ENCODE data around the gene NHS. TPM values are rescaled to one million over a fixed set of nuclear protein-coding genes. Genes with fewer than 3 reads are reported as not detected.

Gene NHS
- total RNA-seq, 4 donors from 2014 or later: 2.4 to 5.4 (median 4.0) TPM

DNA sequence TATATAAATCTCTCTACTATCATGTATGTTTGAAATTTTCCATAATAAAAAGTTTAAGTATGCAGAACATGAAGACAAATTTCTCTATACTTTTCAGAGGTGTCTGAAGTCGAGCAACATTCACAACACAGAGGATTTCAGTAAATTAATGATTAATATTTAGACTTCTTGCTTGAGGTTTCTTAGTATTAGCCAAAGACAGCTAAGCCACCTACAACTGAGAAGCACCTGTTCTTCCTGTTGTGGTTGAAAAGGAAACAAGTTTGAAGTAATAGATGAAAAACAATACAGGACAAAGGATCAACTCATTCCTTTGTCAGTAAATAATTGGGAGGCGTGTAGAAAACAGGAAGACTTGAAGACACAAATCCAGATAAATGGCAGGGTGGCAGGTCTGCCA, 383.4 kb downstream of the NHS start:
- H3K4me3 ChIP-seq (ENCODE audit: low read depth, poor library complexity, severe bottlenecking): no peak overlapping the region
- intact Hi-C loops (cut with DNase I; ENCODE audit: low total_unique reads): no loop called here

GRCh38 chrX:17759990-17760389, 385.0 kb downstream of the NHS start:
- TF ChIP-seq CTCF (IDR thresholded peaks at IDR 0.05): no peak
- no peak for TF ChIP-seq POLR2A (IDR thresholded peaks at IDR 0.05)
- intact Hi-C loops (cut with DNase I; ENCODE audit: low total_unique reads): no loop called here
- H3K4me3 ChIP-seq (ENCODE audit: low read depth, poor library complexity, severe bottlenecking): no peak overlapping the region
- DNase-seq (ENCODE audit: low spot score in 2 of 2): no peak
- 67 to 83% methylated on average over 1 of the region's 1 CpG for WGBS, 2 donors

More for the DNA sequence above, 383.4 kb downstream of the NHS start:
- TF ChIP-seq POLR2A (IDR thresholded peaks at IDR 0.05): no peak
- no peak for TF ChIP-seq CTCF (IDR thresholded peaks at IDR 0.05)
- 69 to 81% methylated on average over 2 of the region's 2 CpGs for WGBS, 2 donors
- DNase-seq (ENCODE audit: low spot score in 2 of 2): no peak

- intact Hi-C loops (cut with DNase I; ENCODE audit: low total_unique reads): no loop called here
- 0 to 31% methylated on average over 1 of the region's 1 CpG for WGBS, 2 donors
- no peak for DNase-seq (ENCODE audit: low spot score in 2 of 2)
- no peak overlapping the region for H3K4me3 ChIP-seq (ENCODE audit: low read depth, poor library complexity, severe bottlenecking)
- no peak for TF ChIP-seq POLR2A (IDR thresholded peaks at IDR 0.05)
- TF ChIP-seq CTCF (IDR thresholded peaks at IDR 0.05): no peak
Measured at GRCh38 chrX:17767734-17768133, 392.7 kb downstream of the NHS start.

DNA sequence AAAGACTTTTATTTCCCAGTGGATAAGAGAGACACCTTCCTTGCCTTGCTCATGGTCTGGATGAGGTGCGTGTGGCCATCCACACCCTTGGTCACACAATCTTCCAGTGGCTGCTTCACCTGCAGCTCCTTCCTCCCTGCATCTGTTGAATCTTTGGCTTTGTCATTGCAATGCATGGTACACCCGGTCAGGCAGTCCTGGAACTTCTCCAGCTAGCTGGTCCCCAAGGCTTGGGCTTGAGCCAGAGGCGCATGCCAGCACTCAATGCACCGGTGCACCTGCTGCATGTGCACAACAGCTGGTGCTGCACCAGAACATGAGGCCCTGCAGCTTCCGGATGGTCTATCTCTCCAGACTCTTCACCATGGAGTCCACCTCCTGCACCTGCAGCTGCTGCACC, 394.0 kb downstream of the NHS start:
- TF ChIP-seq CTCF (IDR thresholded peaks at IDR 0.05) (no peak), POLR2A (IDR thresholded peaks at IDR 0.05) (no peak)
- intact Hi-C loops (cut with DNase I; ENCODE audit: low total_unique reads): no loop called here
- no peak overlapping the region for H3K4me3 ChIP-seq (ENCODE audit: low read depth, poor library complexity, severe bottlenecking)
- DNase-seq (ENCODE audit: low spot score in 2 of 2): no peak
- WGBS, 2 donors: 64 to 68% methylated on average over 3 to 5 of the region's 5 CpGs

DNA sequence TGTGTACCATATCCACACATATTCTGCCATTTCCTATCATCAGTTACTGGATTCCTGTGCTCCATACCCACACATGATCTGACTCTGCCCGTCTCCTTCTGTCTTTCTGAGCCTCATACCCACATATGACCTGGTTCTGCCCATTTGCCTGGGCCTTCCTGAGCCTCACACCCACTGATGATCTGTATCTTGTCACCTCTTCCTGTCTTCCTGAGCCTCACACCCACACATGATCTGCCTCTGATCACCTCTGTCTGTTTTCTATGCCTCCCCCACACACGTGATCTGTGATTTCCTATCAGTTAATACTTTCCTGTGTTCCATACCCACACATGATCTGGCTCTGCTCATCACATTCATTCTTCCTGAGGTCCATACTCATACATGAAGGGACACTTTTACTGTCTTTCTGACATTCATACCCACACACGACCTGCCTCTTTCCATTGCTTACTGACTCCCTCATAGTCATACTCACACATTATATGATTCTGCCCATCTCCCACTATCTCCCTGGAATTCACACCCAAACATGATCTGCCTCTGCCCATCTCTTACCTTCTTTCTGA, 394.8 kb downstream of the NHS start:
- no peak for DNase-seq (ENCODE audit: low spot score in 2 of 2)
- 60 to 74% methylated on average over 3 of the region's 3 CpGs for WGBS, 2 donors
- intact Hi-C loops (cut with DNase I; ENCODE audit: low total_unique reads): no loop called here
- TF ChIP-seq CTCF (IDR thresholded peaks at IDR 0.05) (no peak), POLR2A (IDR thresholded peaks at IDR 0.05) (no peak)
- no peak overlapping the region for H3K4me3 ChIP-seq (ENCODE audit: low read depth, poor library complexity, severe bottlenecking)

GRCh38 chrX:17773221-17773876, 398.3 kb downstream of the NHS start:
- 69 to 79% methylated on average over 8 of the region's 8 CpGs for WGBS, 2 donors
- intact Hi-C loops (cut with DNase I; ENCODE audit: low total_unique reads): no loop called here
- TF ChIP-seq CTCF (IDR thresholded peaks at IDR 0.05) (no peak), POLR2A (IDR thresholded peaks at IDR 0.05) (no peak)
- H3K4me3 ChIP-seq (ENCODE audit: low read depth, poor library complexity, severe bottlenecking): no peak overlapping the region
- no peak for DNase-seq (ENCODE audit: low spot score in 2 of 2)
